ENCODE measurements around the gene ST7.

GRCh38 chr7:117146511-117146910, 193.2 kb downstream of the ST7 start:
- TF ChIP-seq CTCF (IDR thresholded peaks at IDR 0.05; ENCODE audit: low read depth, low read length) = no peak
- TF ChIP-seq MYC (IDR thresholded peaks at IDR 0.05; ENCODE audit: low read depth, low read length) = no peak
- no peak for TF ChIP-seq POLR2A (IDR thresholded peaks at IDR 0.05; ENCODE audit: extremely low read depth, insufficient read length)
